Measurements from ENCODE around the gene MFAP3L. TPM values are rescaled to one million over a fixed set of nuclear protein-coding genes. Genes with fewer than 3 reads are reported as not detected.

Gene MFAP3L
- total and polyA plus RNA-seq, 2 donors (not counting 1 experiment from before 2014, with no cell fraction given), result 0.49 to 0.50 TPM

- H3K36me3 ChIP-seq (ENCODE audit: control insufficient read depth, insufficient read depth, low read length), result no peaks in the 10 kb centered on the region
- no peak overlapping the region for H3K9ac ChIP-seq (ENCODE audit: insufficient read depth, low read length)
- no peak overlapping the region for H2AFZ ChIP-seq (ENCODE audit: low read length)
- no peaks in the 10 kb centered on the region for H3K9me3 ChIP-seq (ENCODE audit: control insufficient read depth, insufficient read depth, low read depth, low read length)
- H3K27me3 ChIP-seq (ENCODE audit: control insufficient read depth, insufficient read depth, low read length), result no peaks in the 10 kb centered on the region
- no peaks in the 10 kb centered on the region for H3K79me2 ChIP-seq (ENCODE audit: control insufficient read depth, insufficient read depth, low read length)
- no peak overlapping the region for H3K4me3 ChIP-seq (replicated peaks in 1 of 4; ENCODE audit: control extremely low read depth in 1 of 4, insufficient read depth in 1 of 4, low read depth in 3 of 4, low read length in 4 of 4)
- H3K27ac ChIP-seq (ENCODE audit: insufficient read depth, low read length), result no peak overlapping the region
- no peak for DNase-seq (ENCODE audit: low read depth in 2 of 2)
- H3K4me2 ChIP-seq (ENCODE audit: extremely low read depth, insufficient read depth, low read length), result no peak overlapping the region
- TF ChIP-seq EZH2 (IDR thresholded peaks at IDR 0.05; ENCODE audit: low read length, missing control alignments) (no peak), CTCF (conservative IDR thresholded peaks at IDR 0.05 in 1 of 2, IDR thresholded peaks at IDR 0.05 in 1 of 2; ENCODE audit: low read depth in 1 of 2, low read length in 2 of 2) (no peak)
- H3K4me1 ChIP-seq (ENCODE audit: control insufficient read depth, extremely low read depth, insufficient read depth, low read length), result no peaks in the 10 kb centered on the region
- no peaks in the 10 kb centered on the region for H4K20me1 ChIP-seq (ENCODE audit: control insufficient read depth, extremely low read depth, insufficient read depth, low read length)
Measured at GRCh38 chr4:170038769-170039168, 12.6 kb upstream of the MFAP3L start.

GRCh38 chr4:170038232-170038631 is 12.0 kb upstream of the MFAP3L start:
- Histone ChIP-seq H3K9ac (ENCODE audit: insufficient read depth, low read length) (no peak overlapping the region), H4K20me1 (ENCODE audit: control insufficient read depth, extremely low read depth, insufficient read depth, low read length) (no peaks in the 10 kb centered on the region), H3K27ac (ENCODE audit: insufficient read depth, low read length) (no peak overlapping the region), H3K4me2 (ENCODE audit: extremely low read depth, insufficient read depth, low read length) (no peak overlapping the region), H3K36me3 (ENCODE audit: control insufficient read depth, insufficient read depth, low read length) (no peaks in the 10 kb centered on the region), H3K27me3 (ENCODE audit: control insufficient read depth, insufficient read depth, low read length) (no peaks in the 10 kb centered on the region), H3K4me1 (ENCODE audit: control insufficient read depth, extremely low read depth, insufficient read depth, low read length) (no peaks in the 10 kb centered on the region), H3K4me3 (replicated peaks in 1 of 4; ENCODE audit: control extremely low read depth in 1 of 4, insufficient read depth in 1 of 4, low read depth in 3 of 4, low read length in 4 of 4) (no peak overlapping the region), H3K79me2 (ENCODE audit: control insufficient read depth, insufficient read depth, low read length) (no peaks in the 10 kb centered on the region), H2AFZ (ENCODE audit: low read length) (no peak overlapping the region), H3K9me3 (ENCODE audit: control insufficient read depth, insufficient read depth, low read depth, low read length) (no peaks in the 10 kb centered on the region)
- TF ChIP-seq CTCF (conservative IDR thresholded peaks at IDR 0.05 in 1 of 2, IDR thresholded peaks at IDR 0.05 in 1 of 2; ENCODE audit: low read depth in 1 of 2, low read length in 2 of 2), result no peak
- TF ChIP-seq EZH2 (IDR thresholded peaks at IDR 0.05; ENCODE audit: low read length, missing control alignments), result no peak
- no peak for DNase-seq (ENCODE audit: low read depth in 2 of 2)

GRCh38 chr4:170037481-170037880 is 11.3 kb upstream of the MFAP3L start:
- H3K9me3 ChIP-seq (ENCODE audit: control insufficient read depth, insufficient read depth, low read depth, low read length), result no peaks in the 10 kb centered on the region
- H3K4me1 ChIP-seq (ENCODE audit: control insufficient read depth, extremely low read depth, insufficient read depth, low read length), result no peaks in the 10 kb centered on the region
- no peak for TF ChIP-seq CTCF (conservative IDR thresholded peaks at IDR 0.05 in 1 of 2, IDR thresholded peaks at IDR 0.05 in 1 of 2; ENCODE audit: low read depth in 1 of 2, low read length in 2 of 2)
- TF ChIP-seq EZH2 (IDR thresholded peaks at IDR 0.05; ENCODE audit: low read length, missing control alignments), result no peak
- H3K27ac ChIP-seq (ENCODE audit: insufficient read depth, low read length), result no peak overlapping the region
- H2AFZ ChIP-seq (ENCODE audit: low read length), result no peak overlapping the region
- DNase-seq (ENCODE audit: low read depth in 2 of 2), result no peak
- no peaks in the 10 kb centered on the region for H3K79me2 ChIP-seq (ENCODE audit: control insufficient read depth, insufficient read depth, low read length)
- H3K9ac ChIP-seq (ENCODE audit: insufficient read depth, low read length), result no peak overlapping the region
- H3K4me3 ChIP-seq (replicated peaks in 1 of 4; ENCODE audit: control extremely low read depth in 1 of 4, insufficient read depth in 1 of 4, low read depth in 3 of 4, low read length in 4 of 4), result no peak overlapping the region
- no peak overlapping the region for H3K4me2 ChIP-seq (ENCODE audit: extremely low read depth, insufficient read depth, low read length)
- no peaks in the 10 kb centered on the region for H4K20me1 ChIP-seq (ENCODE audit: control insufficient read depth, extremely low read depth, insufficient read depth, low read length)
- no peaks in the 10 kb centered on the region for H3K36me3 ChIP-seq (ENCODE audit: control insufficient read depth, insufficient read depth, low read length)
- no peaks in the 10 kb centered on the region for H3K27me3 ChIP-seq (ENCODE audit: control insufficient read depth, insufficient read depth, low read length)

Data from fibroblast of lung (primary cell).